ENCODE measurements around the gene OBI1. TPM values are rescaled to one million over a fixed set of nuclear protein-coding genes. Genes with fewer than 3 reads are reported as not detected.

Gene OBI1
- total RNA-seq, 2 experiments from 2014 or later = 19.8 to 20.0 TPM

DNA sequence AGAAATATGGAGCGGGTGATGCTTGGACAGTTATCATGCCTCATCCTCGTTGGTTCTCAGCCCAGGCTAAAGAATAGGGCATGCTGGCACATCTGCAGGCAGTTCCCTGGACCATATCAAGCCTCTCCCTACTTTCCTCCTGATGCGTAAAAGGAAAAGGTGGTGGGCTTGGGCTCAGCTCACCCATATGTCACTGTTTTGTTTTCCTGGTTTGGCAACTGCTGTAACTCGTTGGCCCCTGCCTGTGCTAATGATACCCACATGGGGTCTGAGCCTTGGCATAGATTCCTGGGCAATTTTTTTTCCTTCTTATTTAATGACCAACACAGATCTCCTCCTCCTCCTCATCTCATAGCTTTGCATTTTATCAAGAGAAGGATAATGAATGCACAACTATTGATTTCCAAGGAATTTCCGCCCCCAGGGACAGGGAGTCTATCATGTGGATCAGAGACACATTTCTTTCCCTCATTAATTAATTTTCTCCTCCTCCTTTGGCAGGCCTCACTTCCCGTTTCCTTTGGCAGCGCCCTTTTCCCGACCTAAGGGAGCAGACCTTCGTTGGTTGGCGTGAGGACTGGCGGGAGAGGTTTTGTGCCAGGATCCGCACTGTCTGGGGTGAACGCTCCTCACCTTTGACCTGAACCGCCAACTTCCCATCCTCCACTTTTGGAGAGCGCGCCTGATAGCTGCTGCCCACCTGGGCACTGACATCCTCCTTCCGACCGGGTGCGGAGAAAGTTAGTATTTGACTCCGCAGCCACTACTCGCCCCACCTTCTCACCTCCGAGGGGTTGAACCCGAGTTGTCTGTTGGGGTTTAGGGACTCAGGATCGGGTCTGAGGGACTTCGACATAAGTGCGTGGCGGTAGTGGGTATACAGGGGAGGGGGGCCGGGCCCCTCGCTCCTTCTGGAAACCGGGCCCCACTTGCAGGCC lies 52.2 kb downstream of the OBI1 start:
- ChIA-PET CTCF (no interaction called here), POLR2A (no interaction called here)

DNA sequence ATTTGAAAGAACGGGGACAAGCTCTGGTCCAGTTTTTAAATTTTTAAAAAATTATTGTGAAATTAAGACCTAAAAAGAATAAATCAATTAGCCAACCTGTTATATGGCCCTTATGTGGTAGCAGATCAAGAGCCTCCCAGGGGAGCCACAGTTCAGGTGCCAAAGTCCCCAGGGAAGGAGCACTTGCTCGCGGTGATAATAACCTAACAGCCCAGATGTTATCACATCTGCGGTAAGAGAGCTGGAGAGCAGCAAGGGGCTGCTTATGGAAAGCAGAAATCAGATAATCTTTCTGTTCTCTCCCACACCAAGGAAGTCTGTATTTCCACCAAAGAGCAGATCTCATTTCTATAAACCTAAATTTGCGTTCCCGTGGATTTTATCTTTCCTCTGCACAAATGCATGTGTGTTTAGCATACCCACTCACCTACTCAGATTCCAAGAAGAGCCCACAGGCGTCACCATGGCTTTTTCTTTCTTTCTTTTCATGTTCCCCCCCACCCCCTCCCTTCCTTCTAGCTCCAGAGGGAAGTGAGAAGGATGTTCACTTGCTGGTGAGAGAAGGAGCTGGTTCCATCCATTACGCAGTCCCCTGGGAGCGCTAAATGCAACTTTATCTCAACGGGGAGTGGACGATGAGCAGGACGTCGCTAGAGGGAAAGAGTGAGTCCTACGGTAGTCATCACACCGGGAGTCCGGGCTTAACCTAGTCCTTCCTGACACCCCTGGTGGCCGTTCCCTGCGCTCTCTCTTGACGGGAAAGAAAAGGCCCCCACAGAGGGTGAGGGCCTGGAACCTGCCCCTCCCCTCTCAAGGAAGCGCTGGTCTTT lies 54.0 kb downstream of the OBI1 start:
- ChIA-PET POLR2A (no interaction called here), CTCF (no interaction called here)

GRCh38 chr13:78603240-78603957 lies 55.6 kb downstream of the OBI1 start, which contains the start of gene POU4F1:
Gene POU4F1 (minus strand): TSS chr13:78603552. CDS start chr13:78603326, 226 bp downstream.
- ChIA-PET CTCF (interaction anchor here (0.6 kb wide), 1 partner anchor 47 kb away, joined by 3 read pairs; no protein-coding TSS in a partner anchor), POLR2A (no interaction called here)

GRCh38 chr13:78602561-78603239 lies 56.3 kb downstream of the OBI1 start:
- POLR2A ChIA-PET = no interaction called here
- CTCF ChIA-PET = interaction anchor here (0.6 kb wide), 1 partner anchor 880 kb away, joined by 3 read pairs; no protein-coding TSS in a partner anchor

GRCh38 chr13:78601874-78602560 lies 56.9 kb downstream of the OBI1 start:
- POLR2A ChIA-PET = no interaction called here

GRCh38 chr13:78601124-78601873 lies 57.7 kb downstream of the OBI1 start:
- CTCF ChIA-PET = no interaction called here
- POLR2A ChIA-PET = no interaction called here

More at GRCh38 chr13:78601874-78602560, 56.9 kb downstream of the OBI1 start:
- CTCF ChIA-PET = interaction anchor here (0.6 kb wide), 1 partner anchor 881 kb away, joined by 3 read pairs; no protein-coding TSS in a partner anchor

DNA sequence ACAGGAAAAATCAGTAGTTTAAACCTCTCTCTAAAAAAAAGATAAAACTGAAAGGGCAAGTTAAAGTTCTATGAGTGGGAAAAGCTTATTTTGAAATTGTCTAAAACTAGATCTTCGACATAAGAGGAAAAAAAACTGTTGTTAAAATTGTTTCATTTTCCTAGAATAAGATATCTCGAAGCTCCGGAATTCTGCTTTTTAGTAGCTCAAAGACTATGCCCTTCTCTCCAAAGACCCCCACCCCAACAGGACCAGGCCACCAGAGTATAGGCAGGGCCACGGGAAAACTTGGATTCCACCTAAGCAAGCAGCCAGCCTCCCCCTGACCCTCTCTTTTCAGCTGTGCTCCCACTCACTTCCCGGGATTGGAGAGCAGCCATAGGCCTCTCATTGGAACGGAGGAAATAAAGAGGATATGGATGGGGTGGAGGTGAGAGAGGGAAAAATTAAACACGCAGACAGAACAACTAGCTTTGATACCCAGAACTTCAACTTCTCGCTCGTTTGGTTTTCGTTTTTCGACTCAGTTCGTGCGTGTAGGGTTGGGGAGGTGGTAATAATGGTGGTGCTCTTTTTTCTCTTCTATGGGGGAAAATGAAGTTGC lies 58.6 kb downstream of the OBI1 start:
- ChIA-PET CTCF (no interaction called here), POLR2A (no interaction called here)

GRCh38 chr13:78599645-78600279 lies 59.2 kb downstream of the OBI1 start:
- CTCF ChIA-PET = no interaction called here
- POLR2A ChIA-PET = no interaction called here

GRCh38 chr13:78598966-78599644 lies 59.9 kb downstream of the OBI1 start:
- ChIA-PET CTCF (no interaction called here), POLR2A (no interaction called here)

DNA sequence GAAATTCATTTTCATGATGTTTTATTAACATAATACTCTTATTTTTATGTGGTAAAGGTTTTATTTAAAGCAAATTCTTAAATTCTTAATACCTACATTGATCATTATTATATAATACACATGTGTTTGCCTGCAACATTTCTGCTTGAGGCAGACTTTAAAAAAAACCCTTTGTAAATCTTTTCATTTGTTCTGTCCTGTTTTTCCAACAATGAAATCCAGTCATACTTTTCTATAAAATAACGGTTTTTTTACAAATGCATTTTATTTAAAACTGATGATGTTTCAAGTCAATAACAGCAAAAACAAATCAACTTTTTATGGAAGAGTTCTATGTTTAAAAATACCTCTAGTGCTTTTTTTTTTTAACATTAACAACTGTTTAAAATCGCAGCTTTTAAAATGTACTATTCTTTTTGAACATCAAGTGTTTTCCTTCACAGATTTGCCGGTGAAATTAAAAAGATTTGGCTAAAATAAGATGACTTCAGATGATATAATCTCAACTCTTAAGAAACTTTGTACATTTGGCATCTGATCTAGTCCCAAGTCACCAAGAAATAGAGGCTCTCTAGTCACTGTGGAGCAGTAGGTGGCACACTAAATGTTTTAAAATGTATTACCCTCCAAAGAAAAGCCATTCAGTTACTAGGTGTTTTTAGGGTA lies 60.7 kb downstream of the OBI1 start:
- CTCF ChIA-PET = no interaction called here
- POLR2A ChIA-PET = no interaction called here

GRCh38 chr13:78597602-78597932 lies 61.4 kb downstream of the OBI1 start:
- CTCF ChIA-PET = no interaction called here
- POLR2A ChIA-PET = no interaction called here

DNA sequence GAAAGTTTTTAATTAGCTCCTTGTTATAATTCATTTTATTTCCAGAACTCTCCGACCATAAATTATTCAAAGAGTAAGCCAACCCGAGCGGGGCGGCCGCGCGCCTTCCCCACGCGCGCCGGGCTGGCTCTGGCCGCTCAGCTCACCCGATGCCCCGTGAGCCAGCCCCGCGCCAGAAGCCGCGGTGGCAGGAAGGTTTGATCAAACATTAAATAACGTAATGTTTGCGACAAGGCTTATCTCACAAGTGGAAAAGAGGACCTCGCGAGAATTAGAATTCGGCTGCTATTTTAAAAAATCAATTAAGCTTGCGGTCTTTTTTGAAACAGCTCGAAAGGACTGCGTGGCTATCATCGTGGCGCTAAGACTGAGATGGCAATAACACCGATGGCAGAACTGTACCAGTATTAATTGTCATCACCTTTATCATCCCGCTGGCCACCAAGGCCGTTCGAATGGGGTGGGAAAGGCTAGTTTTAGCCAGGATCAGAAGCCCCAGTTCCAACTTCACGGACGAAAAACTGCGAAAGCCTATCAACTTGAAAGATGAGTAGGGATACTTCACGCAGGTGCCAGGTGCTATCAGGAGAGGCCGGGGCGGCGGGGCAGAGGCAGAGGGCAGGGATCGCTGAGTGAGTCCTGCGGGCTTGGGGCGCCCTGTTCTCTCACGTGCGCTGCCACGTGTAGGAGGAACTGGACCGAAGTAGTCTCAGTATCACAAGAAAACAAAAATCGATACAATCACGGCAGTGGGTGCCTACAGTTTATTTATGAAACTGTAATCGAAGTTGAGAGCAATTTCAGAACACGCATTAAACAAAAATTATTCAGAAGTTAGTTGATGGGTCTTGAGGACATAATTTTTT lies 62.0 kb downstream of the OBI1 start:
- ChIA-PET CTCF (no interaction called here), POLR2A (no interaction called here)

DNA sequence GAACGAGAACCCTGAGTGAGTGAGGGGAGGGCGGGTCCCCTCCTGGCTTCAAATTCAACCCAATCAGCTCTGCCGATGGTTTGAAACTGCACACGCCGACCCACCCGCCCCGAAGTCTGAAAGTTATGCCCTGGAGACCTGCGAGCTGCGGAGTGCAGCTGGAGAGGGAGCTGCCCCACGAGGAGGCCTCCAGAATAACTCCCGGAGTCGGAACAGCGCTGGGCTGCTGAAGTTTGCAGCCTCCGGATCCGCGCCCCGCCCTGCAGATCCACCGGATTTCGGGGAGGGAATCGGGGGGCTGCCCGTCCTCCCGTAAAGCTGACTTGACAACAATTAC lies 62.6 kb downstream of the OBI1 start:
- ChIA-PET POLR2A (no interaction called here), CTCF (no interaction called here)

DNA sequence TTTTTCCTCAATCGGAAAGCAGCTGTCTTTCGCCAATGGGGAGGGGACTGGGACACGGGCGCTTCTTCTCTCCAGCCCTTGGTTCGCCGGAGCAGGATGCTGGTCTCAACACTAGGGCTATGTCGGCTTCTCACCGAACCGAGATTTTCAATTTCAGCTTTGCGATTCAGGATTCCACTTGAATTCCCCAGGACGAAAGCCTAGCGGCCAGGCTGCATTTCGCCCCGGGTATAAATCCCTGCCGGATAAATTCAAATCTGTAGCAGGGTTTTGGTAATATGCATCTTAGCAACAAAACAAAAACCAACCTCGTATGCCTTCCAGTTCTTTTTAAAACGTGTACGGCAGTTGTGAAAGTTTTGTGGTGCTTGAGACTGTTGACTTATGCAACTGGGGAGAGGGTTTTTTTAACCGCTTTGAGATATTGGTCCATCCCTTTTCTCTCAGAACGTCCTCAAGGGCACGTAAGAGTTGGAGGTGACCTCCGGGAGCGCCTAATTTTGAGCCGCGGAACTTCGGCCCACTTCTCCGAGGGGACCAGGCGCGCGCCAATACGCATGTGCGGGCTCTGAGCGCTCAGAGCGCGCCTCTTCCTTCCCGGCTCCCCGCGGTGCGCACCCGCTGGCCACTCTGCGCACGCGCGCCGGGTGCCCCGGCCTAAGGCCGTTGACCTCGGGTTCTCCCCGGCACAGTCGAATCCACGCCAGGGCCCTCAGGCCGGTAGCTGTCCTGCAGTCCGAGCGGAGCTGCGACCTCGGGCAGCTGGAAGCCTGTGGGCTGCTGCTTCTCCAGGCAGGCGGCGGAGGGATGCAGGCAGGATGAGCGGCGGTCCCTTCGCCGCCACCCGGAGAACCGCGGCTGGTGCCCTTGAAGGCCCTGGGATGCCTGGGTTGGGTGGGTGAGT lies 63.2 kb downstream of the OBI1 start:
- ChIA-PET CTCF (no interaction called here), POLR2A (no interaction called here)

- ChIA-PET POLR2A (no interaction called here), CTCF (no interaction called here)
Observed at GRCh38 chr13:78594456-78594975, 64.4 kb downstream of the OBI1 start.

Data from activated CD8-positive, alpha-beta memory T cell treated with anti-CD3 and anti-CD28 coated beads for 36 hours (primary cell).